IPS-20b (cell line): Measurements from ENCODE around the gene GTF3A.

ENCODE experiments used
- H3K27ac ChIP-seq: one replicate; pipeline ENCODE4 v1.5.1; 2013; ENCODE audit warnings: low read length
- H3K27me3 ChIP-seq: 2 replicates; pipeline ENCODE4 v1.6.1; 2013; ENCODE audit warnings: mild to moderate bottlenecking, low read length, inconsistent platforms; ENCODE audit not compliant: insufficient read depth
- H3K36me3 ChIP-seq: 2 replicates; pipeline ENCODE4 v1.6.1; 2013; ENCODE audit warnings: low read depth, mild to moderate bottlenecking, inconsistent platforms, low read length, moderate library complexity; ENCODE audit not compliant: insufficient read depth
- H3K4me1 ChIP-seq: 2 replicates; pipeline ENCODE4 v1.6.1; 2013; ENCODE audit warnings: mild to moderate bottlenecking, control low read depth, inconsistent platforms, low read length, moderate library complexity; ENCODE audit not compliant: insufficient read depth
- H3K4me3 ChIP-seq: 2 replicates; pipeline ENCODE4 v1.5.1; 2013; ENCODE audit warnings: mild to moderate bottlenecking, low read length, inconsistent platforms
- H3K9ac ChIP-seq: 2 replicates; pipeline ENCODE4 v1.6.1; 2013; ENCODE audit warnings: low read depth, mild to moderate bottlenecking, inconsistent platforms, low read length, moderate library complexity
- H3K9me3 ChIP-seq: 2 replicates; pipeline ENCODE4 v1.6.1; 2013; ENCODE audit warnings: mild to moderate bottlenecking, low read depth, low read length, inconsistent platforms; ENCODE audit not compliant: insufficient read depth

GTF3A gene

GRCh38 chr13:27455331-27455855 lies 31.0 kb downstream of the GTF3A start:
- Histone ChIP-seq H3K9ac (peak overlapping the region; percentile 34; the same call in 1 of the 2 replicates), H3K27ac (no peak overlapping the region), H3K36me3 (no peaks in the 10 kb centered on the region), H3K27me3 (peaks cover 11% of the 10 kb centered on the region; the same call in 1 of the 2 replicates), H3K9me3 (no peaks in the 10 kb centered on the region), H3K4me1 (peaks cover 5% of the 10 kb centered on the region; the same call in 1 of the 2 replicates), H3K4me3 (no peak overlapping the region)

GRCh38 chr13:27461940-27462584 lies 37.6 kb downstream of the GTF3A start:
- Histone ChIP-seq H3K27ac (no peak overlapping the region), H3K4me1 (no peaks in the 10 kb centered on the region), H3K36me3 (no peaks in the 10 kb centered on the region), H3K27me3 (no peaks in the 10 kb centered on the region), H3K9me3 (no peaks in the 10 kb centered on the region), H3K4me3 (no peak overlapping the region), H3K9ac (no peak overlapping the region)

GRCh38 chr13:27463500-27463899 lies 39.1 kb downstream of the GTF3A start:
- no peak overlapping the region for H3K9ac ChIP-seq
- no peaks in the 10 kb centered on the region for H3K4me1 ChIP-seq
- no peaks in the 10 kb centered on the region for H3K36me3 ChIP-seq
- no peak overlapping the region for H3K4me3 ChIP-seq
- no peak overlapping the region for H3K27ac ChIP-seq
- H3K27me3 ChIP-seq, result no peaks in the 10 kb centered on the region
- no peaks in the 10 kb centered on the region for H3K9me3 ChIP-seq

GRCh38 chr13:27465611-27466010 lies 41.2 kb downstream of the GTF3A start:
- Histone ChIP-seq H3K36me3 (no peaks in the 10 kb centered on the region), H3K4me1 (no peaks in the 10 kb centered on the region), H3K9me3 (no peaks in the 10 kb centered on the region), H3K27ac (no peak overlapping the region), H3K4me3 (no peak overlapping the region), H3K27me3 (no peaks in the 10 kb centered on the region), H3K9ac (no peak overlapping the region)

- no peak overlapping the region for H3K27ac ChIP-seq
- H3K9me3 ChIP-seq, result no peaks in the 10 kb centered on the region
- no peaks in the 10 kb centered on the region for H3K36me3 ChIP-seq
- no peaks in the 10 kb centered on the region for H3K4me1 ChIP-seq
- H3K9ac ChIP-seq, result no peak overlapping the region
- no peak overlapping the region for H3K4me3 ChIP-seq
- H3K27me3 ChIP-seq, result no peaks in the 10 kb centered on the region
Measured at GRCh38 chr13:27466513-27466912, 42.1 kb downstream of the GTF3A start.

GRCh38 chr13:27470075-27470820 lies 45.8 kb downstream of the GTF3A start:
- no peaks in the 10 kb centered on the region for H3K27me3 ChIP-seq
- no peaks in the 10 kb centered on the region for H3K36me3 ChIP-seq
- H3K9me3 ChIP-seq, result no peaks in the 10 kb centered on the region
- no peak overlapping the region for H3K27ac ChIP-seq
- H3K9ac ChIP-seq, result no peak overlapping the region
- H3K4me3 ChIP-seq, result no peak overlapping the region
- no peaks in the 10 kb centered on the region for H3K4me1 ChIP-seq

- Histone ChIP-seq H3K9ac (no peak overlapping the region), H3K27me3 (no peaks in the 10 kb centered on the region), H3K9me3 (no peaks in the 10 kb centered on the region), H3K4me1 (no peaks in the 10 kb centered on the region), H3K27ac (no peak overlapping the region), H3K36me3 (no peaks in the 10 kb centered on the region), H3K4me3 (no peak overlapping the region)
Measured at GRCh38 chr13:27472441-27472840, 48.0 kb downstream of the GTF3A start.

- Histone ChIP-seq H3K27me3 (no peaks in the 10 kb centered on the region), H3K4me3 (no peak overlapping the region), H3K27ac (no peak overlapping the region), H3K9ac (no peak overlapping the region), H3K9me3 (no peaks in the 10 kb centered on the region), H3K36me3 (no peaks in the 10 kb centered on the region), H3K4me1 (no peaks in the 10 kb centered on the region)
Measured at GRCh38 chr13:27472941-27473340, 48.5 kb downstream of the GTF3A start.

GRCh38 chr13:27474751-27475268 lies 50.4 kb downstream of the GTF3A start:
- no peak overlapping the region for H3K27ac ChIP-seq
- no peaks in the 10 kb centered on the region for H3K9me3 ChIP-seq
- H3K27me3 ChIP-seq, result no peaks in the 10 kb centered on the region
- no peaks in the 10 kb centered on the region for H3K4me1 ChIP-seq
- no peak overlapping the region for H3K9ac ChIP-seq
- H3K36me3 ChIP-seq, result no peaks in the 10 kb centered on the region
- H3K4me3 ChIP-seq, result no peak overlapping the region

GRCh38 chr13:27476943-27477703 lies 52.7 kb downstream of the GTF3A start:
- no peaks in the 10 kb centered on the region for H3K9me3 ChIP-seq
- no peak overlapping the region for H3K27ac ChIP-seq
- no peaks in the 10 kb centered on the region for H3K4me1 ChIP-seq
- H3K4me3 ChIP-seq, result no peak overlapping the region
- H3K27me3 ChIP-seq, result no peaks in the 10 kb centered on the region
- no peak overlapping the region for H3K9ac ChIP-seq
- no peaks in the 10 kb centered on the region for H3K36me3 ChIP-seq

- H3K4me1 ChIP-seq, result no peaks in the 10 kb centered on the region
- H3K9me3 ChIP-seq, result no peaks in the 10 kb centered on the region
- no peak overlapping the region for H3K27ac ChIP-seq
- no peak overlapping the region for H3K4me3 ChIP-seq
- no peak overlapping the region for H3K9ac ChIP-seq
- H3K27me3 ChIP-seq, result no peaks in the 10 kb centered on the region; the same call in 1 of the 2 replicates
- H3K36me3 ChIP-seq, result no peaks in the 10 kb centered on the region
Measured at GRCh38 chr13:27481766-27482165, 57.3 kb downstream of the GTF3A start.
